AG04450 (cell line): Measurements from ENCODE around the gene PRODH. TPM values are rescaled to one million over a fixed set of nuclear protein-coding genes. Genes with fewer than 3 reads are reported as not detected.
"Not testable (repeated sequence)": the region's sequence is repeated elsewhere in the genome, so short reads cannot be mapped to it uniquely, and the experiment has no call there.

ENCODE experiments used
- CTCF ChIA-PET: fragments of 300-600, 350-600 bp; formaldehyde crosslinking; extraction: SDS; loops from one replicate; lab custom pipeline; 2022; ENCODE audit warnings: antibody characterized with exemption, inconsistent platforms; lab: Charles Lee
- POLR2A ChIA-PET: fragments of 350-600 bp; formaldehyde crosslinking; extraction: SDS; loops from one replicate; lab custom pipeline; 2021; ENCODE audit warnings: antibody characterized with exemption, inconsistent platforms; lab: Yijun Ruan, JAX
- DNase-seq: peaks from one replicate; pipeline ENCODE4 v3.0.0-alpha.2; 2011; ENCODE audit warnings: low read depth, low spot score
- H3K27ac ChIP-seq: one replicate; pipeline ENCODE4 v1.5.1; 2012; ENCODE audit warnings: low read depth, low read length, control low read depth
- H3K27me3 ChIP-seq: one replicate; pipeline ENCODE4 v1.6.0; 2012; ENCODE audit warnings: low read length; ENCODE audit not compliant: control insufficient read depth, insufficient read depth
- H3K4me3 ChIP-seq: 2 replicates; pipeline ENCODE4 v1.5.1; 2011; ENCODE audit warnings: mild to moderate bottlenecking, low read depth, low read length, control low read depth
- H3K9me3 ChIP-seq: 2 replicates; pipeline ENCODE4 v1.5.1; 2012; ENCODE audit warnings: low read length; ENCODE audit not compliant: control insufficient read depth, insufficient read depth
- CTCF ChIP-seq: IDR thresholded peaks from 2 replicates; pipeline ENCODE4 v1.5.1; 2011; ENCODE audit warnings: low read depth, low read length, control low read depth, inconsistent platforms
- polyA plus RNA-seq: library from polyadenylated mRNA; depleted of rRNA; stranded (reverse); fragments of >200 nt; gene quantifications from 2 replicates; pipeline ENCODE4 v1.2.3, GENCODE V29; 2011

PRODH gene
- polyA plus RNA-seq, 1 experiment: not detected

GRCh38 chr22:18966748-18967147, 30.7 kb upstream of the PRODH start:
- H3K27ac ChIP-seq: no peak overlapping the region
- ChIA-PET CTCF (no interaction called here), POLR2A (no interaction called here)
- H3K4me3 ChIP-seq: no peak overlapping the region
- no peaks in the 10 kb centered on the region; the same call in 1 of the 2 replicates for H3K9me3 ChIP-seq
- TF ChIP-seq CTCF: no peak
- peaks cover 13% of the 10 kb centered on the region for H3K27me3 ChIP-seq
- DNase-seq: no peak

DNA sequence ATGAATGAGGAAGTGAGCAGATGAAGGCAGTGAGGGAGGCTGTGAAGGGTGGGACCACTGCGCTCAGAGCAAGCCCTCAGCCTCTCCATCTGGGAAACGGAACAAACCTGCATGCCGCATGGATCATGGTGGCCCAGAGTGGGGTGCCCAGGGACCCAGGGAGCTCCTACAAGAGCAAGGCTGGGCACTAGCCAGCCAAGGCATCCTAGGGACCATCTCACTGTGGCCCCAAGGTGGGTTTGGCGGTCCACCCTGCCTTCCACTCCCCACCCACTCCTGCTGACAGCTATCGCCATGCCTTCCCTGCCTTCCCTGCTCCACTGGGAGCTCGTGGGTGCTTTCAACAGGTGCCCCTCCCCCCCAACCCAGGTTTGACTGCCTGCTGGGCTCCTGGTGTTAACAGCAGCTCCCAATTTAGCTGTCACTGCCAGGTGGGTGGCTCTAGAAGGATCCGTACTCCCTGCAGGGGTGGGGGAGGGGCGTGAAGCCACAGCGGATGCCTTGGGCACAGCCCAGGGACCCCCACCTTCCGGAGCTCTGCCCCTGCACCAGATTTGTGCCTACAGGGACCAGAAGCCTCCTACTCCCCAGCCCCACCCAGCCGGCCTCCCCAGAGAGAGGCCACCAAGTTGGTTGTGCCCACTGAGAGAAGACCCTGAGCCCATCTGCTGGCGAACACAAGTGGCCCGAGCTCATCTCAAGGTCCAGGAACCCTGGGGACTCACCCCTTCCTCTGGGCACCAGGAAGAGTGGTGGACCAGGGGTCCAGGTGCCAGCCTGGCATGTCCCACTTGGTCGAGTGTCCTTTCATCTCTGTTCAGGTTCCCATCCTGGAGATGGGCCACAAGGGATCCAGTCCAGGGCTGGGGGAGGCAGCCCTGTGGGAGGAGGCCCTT, 29.7 kb upstream of the PRODH start:
- TF ChIP-seq CTCF: no peak
- H3K27me3 ChIP-seq: peaks cover 5% of the 10 kb centered on the region
- ChIA-PET POLR2A (no interaction called here), CTCF (no interaction called here)
- H3K4me3 ChIP-seq: no peak overlapping the region
- H3K27ac ChIP-seq: no peak overlapping the region
- H3K9me3 ChIP-seq: no peaks in the 10 kb centered on the region; the same call in 1 of the 2 replicates
- DNase-seq: no peak

DNA sequence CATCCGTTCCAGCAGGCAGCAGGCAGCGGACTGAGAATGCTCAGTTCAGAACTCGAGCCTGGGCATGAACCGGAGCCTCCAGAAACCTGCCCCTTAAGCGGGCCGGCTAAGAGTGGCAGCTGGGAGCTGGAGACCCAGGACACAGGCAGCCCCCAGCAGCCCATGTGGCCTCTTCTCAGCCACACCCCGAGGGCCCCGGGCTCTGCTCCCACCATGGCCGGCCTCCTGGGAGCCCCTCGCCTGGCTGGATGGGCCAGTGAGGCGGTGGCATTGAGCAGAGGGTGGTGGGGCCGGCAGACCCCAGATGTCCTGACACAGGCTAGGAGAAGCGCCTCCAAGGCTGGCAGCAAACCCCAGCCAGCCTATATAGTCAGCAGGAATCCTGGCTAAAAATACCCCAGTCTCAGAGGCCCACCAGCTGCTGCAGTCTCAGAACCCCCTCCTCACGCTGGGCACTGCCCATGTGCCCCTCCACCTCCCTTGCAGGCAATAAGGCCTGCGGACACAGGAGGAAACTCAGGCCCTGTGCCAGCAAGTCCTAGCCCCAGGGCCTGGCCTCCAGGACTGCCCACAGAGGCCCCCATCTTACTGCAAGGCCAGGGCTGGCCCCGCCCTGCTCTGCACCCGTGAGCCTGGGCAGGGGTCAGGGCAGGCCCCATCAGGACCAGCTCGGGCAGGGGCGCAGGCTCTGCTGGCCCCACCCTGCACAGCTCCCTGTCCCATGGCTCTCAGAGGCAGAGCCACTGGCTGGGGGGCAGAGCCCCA, 28.6 kb upstream of the PRODH start:
- CTCF ChIA-PET, POLR2A ChIA-PET, DNase-seq, H3K27ac ChIP-seq, H3K9me3 ChIP-seq, H3K4me3 ChIP-seq, H3K27me3 ChIP-seq: not testable (repeated sequence)

GRCh38 chr22:18964051-18964450, 28.0 kb upstream of the PRODH start:
- POLR2A ChIA-PET, H3K9me3 ChIP-seq: not testable (repeated sequence)

GRCh38 chr22:18962308-18962635, 26.2 kb upstream of the PRODH start:
- POLR2A ChIA-PET: no interaction called here
- Histone ChIP-seq H3K4me3 (no peak overlapping the region), H3K9me3 (no peaks in the 10 kb centered on the region), H3K27ac (no peak overlapping the region), H3K27me3 (no peaks in the 10 kb centered on the region)
- CTCF ChIA-PET: no interaction called here
- DNase-seq: no peak
- no peak for TF ChIP-seq CTCF

More at GRCh38 chr22:18964051-18964450, 28.0 kb upstream of the PRODH start:
- CTCF ChIA-PET, H3K27me3 ChIP-seq, H3K4me3 ChIP-seq, DNase-seq, H3K27ac ChIP-seq: not testable (repeated sequence)

- POLR2A ChIA-PET, H3K27me3 ChIP-seq, CTCF ChIA-PET, H3K9me3 ChIP-seq, DNase-seq, H3K27ac ChIP-seq, H3K4me3 ChIP-seq: not testable (repeated sequence)
Observed at GRCh38 chr22:18961632-18962307, 25.7 kb upstream of the PRODH start.

DNA sequence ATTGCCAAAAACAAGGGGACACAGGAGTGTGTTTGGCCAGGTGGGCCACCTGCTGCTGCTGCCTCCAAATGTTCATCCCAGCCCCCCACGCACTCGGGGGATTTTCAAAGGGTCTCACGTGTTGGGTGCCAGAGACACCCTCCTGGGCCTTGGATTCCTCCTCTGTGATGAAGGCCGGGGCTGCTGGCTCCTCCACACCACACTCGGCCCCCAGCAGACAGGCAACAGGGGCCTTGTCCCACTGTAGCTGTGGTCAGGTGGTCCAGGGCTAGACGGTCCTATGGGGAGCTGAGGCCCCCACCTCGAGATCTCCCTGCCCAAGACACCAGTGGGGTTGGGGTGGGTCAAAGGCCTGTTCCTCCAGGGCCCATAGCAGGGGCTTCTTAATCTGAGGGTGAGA, 25.1 kb upstream of the PRODH start:
- H3K27ac ChIP-seq, DNase-seq, POLR2A ChIA-PET, H3K9me3 ChIP-seq, H3K4me3 ChIP-seq, CTCF ChIA-PET, H3K27me3 ChIP-seq: not testable (repeated sequence)

GRCh38 chr22:18960166-18960820, 24.2 kb upstream of the PRODH start:
- DNase-seq, POLR2A ChIA-PET, H3K4me3 ChIP-seq, H3K27me3 ChIP-seq, H3K9me3 ChIP-seq, H3K27ac ChIP-seq, CTCF ChIA-PET: not testable (repeated sequence)
